ENCODE results near the gene TMEM245. TPM values are rescaled to one million over a fixed set of nuclear protein-coding genes. Genes with fewer than 3 reads are reported as not detected.
"Not testable (repeated sequence)": the region's sequence is repeated elsewhere in the genome, so short reads cannot be mapped to it uniquely, and the experiment has no call there.

Gene TMEM245
- total and polyA plus RNA-seq, 7 donors, result 6.0 to 77.8 (median 43.5) TPM

DNA sequence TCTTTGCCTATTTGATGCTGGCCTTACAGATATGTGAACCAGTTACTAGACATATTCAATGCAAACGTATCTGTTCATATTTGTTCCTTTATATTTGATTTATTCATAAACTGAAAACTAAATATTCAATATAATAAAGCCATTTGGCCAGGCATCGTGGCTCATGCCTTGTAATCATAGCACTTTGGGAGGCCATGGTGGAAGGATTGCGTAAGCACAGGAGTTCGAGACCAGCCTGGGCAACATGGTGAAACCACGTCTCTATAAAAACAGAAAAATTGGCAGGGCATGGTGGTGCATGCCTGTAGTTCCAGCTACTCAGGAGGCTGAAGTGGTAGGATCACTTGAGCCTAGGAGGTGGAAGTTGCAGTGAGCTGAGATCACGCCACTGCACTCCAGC is 57.2 kb downstream of the TMEM245 start:
- no peak overlapping the region for H3K4me3 ChIP-seq
- no peaks in the 10 kb centered on the region for H3K9me3 ChIP-seq
- no peaks in the 10 kb centered on the region for H3K4me1 ChIP-seq
- H3K27me3 ChIP-seq (ENCODE audit: insufficient read depth in 3 of 3, low read length in 2 of 3), result no peaks in the 10 kb centered on the region
- TF ChIP-seq, protein P1, sequence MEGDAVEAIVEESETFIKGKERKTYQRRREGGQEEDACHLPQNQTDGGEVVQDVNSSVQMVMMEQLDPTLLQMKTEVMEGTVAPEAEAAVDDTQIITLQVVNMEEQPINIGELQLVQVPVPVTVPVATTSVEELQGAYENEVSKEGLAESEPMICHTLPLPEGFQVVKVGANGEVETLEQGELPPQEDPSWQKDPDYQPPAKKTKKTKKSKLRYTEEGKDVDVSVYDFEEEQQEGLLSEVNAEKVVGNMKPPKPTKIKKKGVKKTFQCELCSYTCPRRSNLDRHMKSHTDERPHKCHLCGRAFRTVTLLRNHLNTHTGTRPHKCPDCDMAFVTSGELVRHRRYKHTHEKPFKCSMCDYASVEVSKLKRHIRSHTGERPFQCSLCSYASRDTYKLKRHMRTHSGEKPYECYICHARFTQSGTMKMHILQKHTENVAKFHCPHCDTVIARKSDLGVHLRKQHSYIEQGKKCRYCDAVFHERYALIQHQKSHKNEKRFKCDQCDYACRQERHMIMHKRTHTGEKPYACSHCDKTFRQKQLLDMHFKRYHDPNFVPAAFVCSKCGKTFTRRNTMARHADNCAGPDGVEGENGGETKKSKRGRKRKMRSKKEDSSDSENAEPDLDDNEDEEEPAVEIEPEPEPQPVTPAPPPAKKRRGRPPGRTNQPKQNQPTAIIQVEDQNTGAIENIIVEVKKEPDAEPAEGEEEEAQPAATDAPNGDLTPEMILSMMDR (IDR thresholded peaks at IDR 0.05), result no peak
- ATAC-seq, result no peak
- WGBS, 3 donors, result 73 to 84% (median 73%) methylated on average over 6 of the region's 6 CpGs
- intact Hi-C loops (cut with DNase I), result no loop called here
- no peak overlapping the region for H3K27ac ChIP-seq
- no peak for DNase-seq
- H3K36me3 ChIP-seq (ENCODE audit: insufficient read depth in 1 of 2, low read depth in 1 of 2), result peaks cover 0 to 93% of the 10 kb centered on the region in 2 donors

DNA sequence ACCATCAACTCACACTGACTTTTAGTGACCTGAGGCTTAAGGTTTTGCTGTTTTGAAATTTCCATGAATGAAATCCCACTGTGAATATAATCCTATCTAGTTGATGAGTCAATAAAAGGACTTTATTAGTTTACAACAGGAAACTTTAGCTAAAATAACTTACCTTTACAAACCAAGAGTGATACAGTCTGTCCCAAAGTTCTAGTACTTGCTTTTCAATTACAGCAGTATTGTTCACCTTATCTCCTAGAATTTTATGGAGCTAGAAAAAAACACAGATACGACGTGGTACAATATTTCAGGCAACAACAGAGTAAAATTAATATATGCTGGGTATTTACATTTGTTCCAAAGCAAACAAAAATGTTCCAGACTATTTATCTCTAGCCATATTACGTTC is 59.6 kb downstream of the TMEM245 start:
- Histone ChIP-seq H3K4me3 (no peak overlapping the region), H3K9me3 (no peaks in the 10 kb centered on the region), H3K27ac (no peak overlapping the region), H3K36me3 (ENCODE audit: insufficient read depth in 1 of 2, low read depth in 1 of 2) (peaks cover 0 to 94% of the 10 kb centered on the region in 2 donors), H3K27me3 (ENCODE audit: insufficient read depth in 3 of 3, low read length in 2 of 3) (no peaks in the 10 kb centered on the region), H3K4me1 (no peaks in the 10 kb centered on the region)
- intact Hi-C loops (cut with DNase I), result no loop called here
- DNase-seq (no peak), ATAC-seq (no peak)
- WGBS, 3 donors, result 79 to 91% (median 90%) methylated on average over 3 of the region's 3 CpGs
- TF ChIP-seq, protein P1 (IDR thresholded peaks at IDR 0.05), result no peak

DNA sequence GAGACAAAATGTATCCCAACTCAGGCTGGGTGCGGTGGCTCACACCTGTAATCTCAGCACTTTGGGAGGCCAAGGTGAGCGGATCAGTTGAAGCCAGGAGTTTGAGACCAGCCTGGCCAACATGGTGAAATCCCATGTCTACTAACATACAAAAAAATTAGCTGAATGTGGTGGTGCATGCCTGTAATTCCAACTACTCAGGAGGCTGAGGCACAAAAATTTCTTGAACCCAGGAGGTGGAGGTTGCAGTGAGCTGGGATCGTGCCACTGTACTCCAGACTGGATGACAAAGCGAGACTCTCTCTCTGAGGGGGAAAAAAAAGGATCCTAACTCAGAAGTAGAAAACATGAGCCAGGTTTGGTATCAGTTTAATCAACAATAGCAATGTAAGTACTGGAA is 66.6 kb downstream of the TMEM245 start:
- H3K36me3 ChIP-seq (ENCODE audit: insufficient read depth in 1 of 2, low read depth in 1 of 2), result peaks cover 11 to 92% of the 10 kb centered on the region in 2 donors
- intact Hi-C loops (cut with DNase I); H3K9me3 ChIP-seq; H3K27me3 ChIP-seq (ENCODE audit: insufficient read depth in 3 of 3, low read length in 2 of 3); ATAC-seq; H3K27ac ChIP-seq; DNase-seq; H3K4me1 ChIP-seq; H3K4me3 ChIP-seq: not testable (repeated sequence)
- WGBS, 3 donors, result 86 to 96% (median 96%) methylated on average over 4 of the region's 4 CpGs

DNA sequence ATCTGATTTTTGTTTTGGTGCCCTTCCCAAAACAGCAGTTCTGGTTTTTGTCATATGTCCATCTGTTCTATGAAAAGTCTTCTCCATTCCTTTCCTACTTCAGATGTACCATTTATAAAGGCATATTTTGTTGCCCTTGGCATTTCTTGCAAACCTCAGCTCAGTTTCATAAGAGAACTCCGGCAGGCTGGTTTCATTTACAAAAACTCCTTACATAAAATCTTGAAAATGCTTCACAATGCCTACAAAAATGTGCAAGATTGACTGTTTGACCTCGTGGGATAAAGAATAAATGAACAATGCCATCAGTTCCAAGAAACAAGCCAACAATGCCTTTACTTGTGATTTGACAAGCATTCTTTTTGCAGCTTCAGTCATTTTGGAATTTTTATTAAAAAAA is 67.3 kb downstream of the TMEM245 start:
- no peak for ATAC-seq
- WGBS, 3 donors, result 66 to 75% (median 68%) methylated on average over 2 of the region's 2 CpGs

DNA sequence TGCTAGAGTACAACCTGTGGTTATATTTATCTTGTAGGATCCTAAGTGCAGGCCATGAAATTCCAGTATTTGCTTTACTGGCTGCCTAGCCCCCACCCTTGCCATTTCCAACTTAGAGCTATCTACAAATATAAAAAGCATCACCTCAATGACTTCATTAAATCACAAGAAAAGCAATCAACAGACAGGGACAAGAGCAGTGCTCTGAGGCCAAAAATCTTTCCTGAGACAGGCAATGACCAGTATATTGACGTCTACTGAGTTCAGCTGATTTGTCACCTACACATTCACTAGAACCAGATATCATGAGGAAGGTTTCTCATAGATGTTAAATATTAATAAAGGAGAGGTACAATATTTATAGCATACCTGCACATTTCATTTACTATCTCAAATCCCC is 68.0 kb downstream of the TMEM245 start:
- no peak for DNase-seq
- Histone ChIP-seq H3K27ac (no peak overlapping the region), H3K27me3 (ENCODE audit: insufficient read depth in 3 of 3, low read length in 2 of 3) (no peaks in the 10 kb centered on the region), H3K4me3 (no peak overlapping the region), H3K9me3 (no peaks in the 10 kb centered on the region), H3K4me1 (no peaks in the 10 kb centered on the region), H3K36me3 (ENCODE audit: insufficient read depth in 1 of 2, low read depth in 1 of 2) (peaks cover 13 to 95% of the 10 kb centered on the region in 2 donors)
- intact Hi-C loops (cut with DNase I), result no loop called here
- 86 to 100% (median 90%) methylated on average over 1 of the region's 1 CpG for WGBS, 3 donors
- ATAC-seq, result no peak
- TF ChIP-seq, protein P1 (IDR thresholded peaks at IDR 0.05), result no peak

More for the DNA sequence above, 67.3 kb downstream of the TMEM245 start:
- DNase-seq, result no peak
- no peaks in the 10 kb centered on the region for H3K9me3 ChIP-seq
- TF ChIP-seq, protein P1 (IDR thresholded peaks at IDR 0.05), result no peak
- peaks cover 11 to 95% of the 10 kb centered on the region in 2 donors for H3K36me3 ChIP-seq (ENCODE audit: insufficient read depth in 1 of 2, low read depth in 1 of 2)
- no peaks in the 10 kb centered on the region for H3K4me1 ChIP-seq
- intact Hi-C loops (cut with DNase I), result no loop called here
- no peak overlapping the region for H3K27ac ChIP-seq
- H3K4me3 ChIP-seq, result no peak overlapping the region
- H3K27me3 ChIP-seq (ENCODE audit: insufficient read depth in 3 of 3, low read length in 2 of 3), result no peaks in the 10 kb centered on the region

All from psoas muscle (tissue), 8 donors.